Subcutaneous adipose tissue (tissue), 4 donors: ENCODE measurements around the gene FRAS1. TPM values are rescaled to one million over a fixed set of nuclear protein-coding genes. Genes with fewer than 3 reads are reported as not detected.

Experiments used
- CTCF ChIP-seq: fragments of 450-650 bp; IDR thresholded peaks from one replicate; pipeline ENCODE4 v1.5.1; 2016; ENCODE audit warnings: low read depth, mild to moderate bottlenecking, control low read depth, antibody characterized with exemption, moderate library complexity
- total RNA-seq, 4 donors: library from RNA; depleted of rRNA; stranded (reverse); fragments of >200 nt; gene quantifications; one replicate each; pipeline ENCODE4 v1.1.0, GENCODE V29; 2016

FRAS1 gene
- total RNA-seq, 4 donors from 2014 or later = 2.2 to 6.0 (median 3.6) TPM

GRCh38 chr4:78092850-78093249 is 35.7 kb downstream of the FRAS1 start:
- no peak for TF ChIP-seq CTCF

DNA sequence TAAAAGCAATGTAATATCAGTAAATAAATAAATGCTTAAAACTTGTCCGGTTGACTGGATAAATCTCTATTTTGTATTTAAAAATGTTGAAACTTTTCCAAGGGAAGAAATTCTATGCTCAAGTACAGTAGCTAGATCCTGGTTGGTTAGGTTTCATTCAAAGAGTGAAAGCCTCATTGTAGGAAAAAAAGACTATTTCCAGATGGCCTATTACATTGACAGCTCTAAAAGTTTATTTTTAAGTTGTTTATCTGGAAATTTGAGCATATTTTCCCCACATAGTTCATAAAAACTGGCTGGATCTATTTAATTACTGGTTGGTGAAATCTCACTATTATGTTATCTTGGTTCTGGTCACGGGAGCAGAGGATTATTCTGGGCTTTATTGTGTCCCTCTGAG is 38.0 kb downstream of the FRAS1 start:
- TF ChIP-seq CTCF = no peak

GRCh38 chr4:78099058-78099457 is 41.9 kb downstream of the FRAS1 start:
- TF ChIP-seq CTCF = no peak

DNA sequence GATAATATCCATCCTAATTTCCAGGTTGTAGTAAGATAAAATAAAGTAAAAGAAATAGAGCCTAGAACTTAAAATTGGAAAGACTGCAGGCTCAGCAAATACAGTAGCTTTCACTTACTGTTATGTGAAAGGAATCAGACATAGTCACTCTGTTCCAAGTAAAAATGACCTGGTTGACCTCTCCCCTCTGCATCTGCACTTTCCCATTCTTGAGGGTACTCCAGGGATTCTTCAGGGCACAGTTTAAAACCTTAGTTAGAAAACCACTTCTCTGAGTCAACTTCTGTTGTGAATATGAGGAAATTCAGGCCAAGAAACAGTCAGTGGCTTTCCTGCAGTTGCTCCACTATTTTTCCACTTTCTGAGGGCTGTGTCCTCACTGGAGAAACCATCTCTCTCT is 42.9 kb downstream of the FRAS1 start:
- no peak for TF ChIP-seq CTCF

GRCh38 chr4:78119698-78120097 is 62.6 kb downstream of the FRAS1 start:
- TF ChIP-seq CTCF = no peak

- no peak for TF ChIP-seq CTCF
These were observed 63.2 kb downstream of the FRAS1 start for GRCh38 chr4:78120144-78120880.

DNA sequence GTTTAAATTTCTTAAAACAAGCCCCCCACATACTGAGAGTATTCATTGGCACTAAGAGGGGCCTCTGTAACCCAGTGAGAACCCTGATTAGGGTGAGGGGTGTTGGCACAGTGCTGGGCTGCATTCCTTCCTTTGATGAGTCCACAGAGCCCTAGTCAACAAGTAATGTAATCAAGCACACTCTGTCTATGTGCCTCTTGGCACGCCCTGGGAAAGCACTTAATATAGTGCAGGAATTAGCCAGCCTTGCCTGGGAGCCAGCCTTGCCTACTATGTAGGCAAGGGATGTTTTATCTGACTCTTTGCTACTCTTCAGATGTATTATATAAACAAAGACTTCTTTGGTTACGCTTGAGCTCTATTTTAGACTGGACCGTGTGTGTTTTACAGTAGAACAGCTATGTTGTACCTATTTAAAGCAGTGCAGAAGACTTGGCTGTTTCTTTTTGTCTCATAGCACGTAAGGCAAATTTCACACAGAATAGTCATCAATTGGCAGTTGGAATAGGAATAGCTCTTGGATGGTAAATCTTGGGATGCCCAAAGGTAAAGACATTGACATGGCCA is 64.3 kb downstream of the FRAS1 start:
- no peak for TF ChIP-seq CTCF
